KG1 (cell line): ENCODE results near the gene ISL2.

Source experiments
- DNase-seq: peaks from one replicate; lab custom pipeline; 2025; lab: John Stamatoyannopoulos, UW

ISL2 gene

GRCh38 chr15:76327191-76328105 is 9.1 kb upstream of the ISL2 start:
- no peak for DNase-seq

GRCh38 chr15:76328106-76328696 is 8.4 kb upstream of the ISL2 start:
- no peak for DNase-seq

GRCh38 chr15:76328958-76329357 is 7.6 kb upstream of the ISL2 start:
- no peak for DNase-seq

- DNase-seq: no peak
These were observed 6.4 kb upstream of the ISL2 start for GRCh38 chr15:76330080-76330680.

- no peak for DNase-seq
These were observed 3.8 kb upstream of the ISL2 start for GRCh38 chr15:76332796-76333195.

GRCh38 chr15:76333309-76333708 is 3.3 kb upstream of the ISL2 start:
- DNase-seq: no peak

- no peak for DNase-seq
These were observed 2.7 kb upstream of the ISL2 start for GRCh38 chr15:76333720-76334437.

- no peak for DNase-seq
These were observed 1.9 kb upstream of the ISL2 start for GRCh38 chr15:76334438-76335306.

GRCh38 chr15:76335307-76336253 is 993 bp upstream of the ISL2 start:
- DNase-seq: no peak

- DNase-seq: peak; percentile 20
These were observed 604 bp downstream of the ISL2 start for GRCh38 chr15:76337059-76337695.

- DNase-seq: no peak
These were observed 1.3 kb downstream of the ISL2 start for GRCh38 chr15:76337696-76338485.

- no peak for DNase-seq
These were observed 2.1 kb downstream of the ISL2 start for GRCh38 chr15:76338486-76339304.

GRCh38 chr15:76339305-76340197 is 3.0 kb downstream of the ISL2 start:
- DNase-seq: no peak

GRCh38 chr15:76340198-76340802 is 3.7 kb downstream of the ISL2 start:
- DNase-seq: peak; percentile 22

GRCh38 chr15:76340803-76341365 is 4.3 kb downstream of the ISL2 start:
- no peak for DNase-seq

- DNase-seq: no peak
These were observed 4.9 kb downstream of the ISL2 start for GRCh38 chr15:76341366-76342057.
